HG03354 (cell line): ENCODE measurements around the gene CEP63.

Experiments
- ATAC-seq: cut with Tn5 transposase; IDR thresholded peaks from one replicate; pipeline ENCODE4 v1.9.1; 2021; ENCODE audit warnings: mild to moderate bottlenecking; ENCODE audit not compliant: unreplicated experiment, poor library complexity, severe bottlenecking

Gene CEP63

DNA sequence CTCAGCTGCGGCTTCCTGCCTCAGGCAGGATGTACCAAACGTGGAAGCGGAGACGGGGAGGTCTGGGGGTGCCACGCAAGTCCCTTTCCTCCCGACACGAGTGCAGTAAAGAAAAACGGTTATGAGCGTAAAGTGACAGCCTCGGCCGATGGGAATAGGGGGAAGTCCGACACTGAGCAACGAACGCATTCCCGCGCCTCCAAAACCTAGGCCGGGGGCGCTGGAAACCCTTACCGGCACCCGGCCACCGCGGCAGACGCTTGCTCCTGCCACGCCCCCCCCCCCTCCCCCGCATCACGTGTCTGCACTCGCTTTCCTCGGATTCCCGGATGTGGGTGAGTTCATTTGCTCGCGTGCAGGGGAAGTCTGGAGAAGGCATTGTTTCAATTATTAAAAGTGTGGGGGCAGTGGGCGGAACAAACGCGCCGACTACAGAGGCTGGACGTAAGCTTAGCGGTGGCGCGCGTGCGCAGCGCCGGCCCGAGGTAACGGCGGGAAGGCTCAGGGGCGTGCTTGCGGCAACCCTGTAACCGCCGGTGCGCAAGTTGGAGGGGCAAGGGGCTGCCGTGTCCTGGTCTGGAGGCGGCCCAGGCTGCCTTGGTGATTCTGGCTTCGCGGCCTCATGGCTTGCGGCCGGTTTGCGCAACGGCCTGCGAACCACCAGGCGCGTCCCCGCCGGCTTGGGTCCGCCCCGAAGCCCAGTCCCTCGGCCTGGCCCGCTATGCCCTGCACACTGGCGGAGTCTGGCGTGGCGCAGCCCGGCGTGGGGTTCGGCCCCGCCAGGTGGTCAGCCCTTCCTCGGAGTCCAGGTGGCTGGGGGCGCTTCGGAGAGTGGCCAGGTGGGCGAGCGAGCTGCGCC is at the start of gene CEP63, which contains the start of gene ANAPC13:
Gene CEP63, plus strand, starts transcription at position 340 of the 859 bp plus-strand sequence. CDS start 9,264 bp downstream, outside the sequence.
Gene ANAPC13, minus strand, starts transcription at position 268 of the 859 bp plus-strand sequence. CDS start 3,081 bp downstream, outside the sequence.
- peak; percentile 87 for ATAC-seq

DNA sequence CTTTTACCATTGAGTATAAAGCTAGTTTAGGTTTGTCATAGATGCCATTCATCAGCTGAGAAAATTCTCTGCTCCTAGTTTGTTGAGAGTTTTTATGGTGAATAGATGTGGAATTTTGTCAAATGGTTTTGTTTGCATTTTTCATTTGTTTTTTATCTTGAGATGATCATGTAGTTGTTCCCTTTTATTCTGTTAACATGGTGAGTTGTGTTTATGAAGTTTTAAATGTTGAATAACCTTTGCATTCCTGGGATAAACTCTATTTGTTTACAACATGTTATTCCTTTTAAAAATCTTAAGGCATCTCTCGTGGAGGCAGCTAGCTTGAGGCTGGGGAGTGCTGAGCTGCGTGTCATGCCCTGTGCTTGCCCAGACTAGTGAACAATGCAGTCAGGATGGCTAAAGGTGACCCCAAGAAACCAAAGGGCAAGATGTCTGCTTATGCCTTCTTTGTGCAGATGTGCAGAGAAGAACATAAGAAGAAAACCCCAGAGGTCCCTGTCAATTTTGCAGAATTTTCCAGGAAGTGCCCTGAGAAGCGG is 48.6 kb upstream of the CEP63 start:
- ATAC-seq, result no peak

DNA sequence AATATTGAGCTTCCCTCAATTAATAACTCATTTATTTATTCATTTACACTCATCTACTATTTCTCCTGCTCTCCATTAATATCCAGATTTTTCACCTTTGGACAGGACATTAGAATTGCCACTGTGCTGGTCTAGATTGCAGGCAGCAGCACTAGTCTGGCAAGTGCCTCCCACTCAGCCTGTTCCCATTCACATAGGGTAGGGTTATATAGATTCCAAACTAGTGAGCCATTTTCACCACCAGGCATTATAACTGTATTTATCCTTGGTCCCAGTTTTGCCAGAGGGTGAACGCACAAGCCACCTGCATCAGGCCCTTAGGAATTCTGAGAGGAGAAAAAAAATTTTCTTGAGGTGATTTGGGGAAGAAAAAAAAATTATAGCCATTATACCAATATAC is 44.5 kb upstream of the CEP63 start:
- ATAC-seq, result no peak

GRCh38 chr3:134441821-134442220 is 44.0 kb upstream of the CEP63 start:
- no peak for ATAC-seq

DNA sequence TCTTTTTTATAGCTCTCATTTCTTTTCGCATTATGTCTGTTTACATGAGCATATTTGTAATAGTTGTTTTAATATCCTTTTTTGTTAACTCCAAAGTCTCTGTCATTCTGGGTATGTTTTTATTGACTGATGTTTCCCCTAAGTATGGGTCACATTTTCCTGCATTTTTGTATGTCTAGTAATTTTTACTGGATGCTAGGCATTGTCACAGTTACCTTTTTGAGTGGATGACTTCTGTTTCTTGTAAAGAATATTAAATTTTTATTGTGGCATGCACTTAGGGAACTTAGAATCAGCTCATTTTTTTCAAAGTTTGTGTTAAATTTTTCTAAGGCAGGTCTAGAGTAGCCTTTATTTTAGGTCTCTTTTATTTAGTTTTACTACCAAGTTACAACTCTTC is 40.8 kb upstream of the CEP63 start:
- ATAC-seq, result no peak

DNA sequence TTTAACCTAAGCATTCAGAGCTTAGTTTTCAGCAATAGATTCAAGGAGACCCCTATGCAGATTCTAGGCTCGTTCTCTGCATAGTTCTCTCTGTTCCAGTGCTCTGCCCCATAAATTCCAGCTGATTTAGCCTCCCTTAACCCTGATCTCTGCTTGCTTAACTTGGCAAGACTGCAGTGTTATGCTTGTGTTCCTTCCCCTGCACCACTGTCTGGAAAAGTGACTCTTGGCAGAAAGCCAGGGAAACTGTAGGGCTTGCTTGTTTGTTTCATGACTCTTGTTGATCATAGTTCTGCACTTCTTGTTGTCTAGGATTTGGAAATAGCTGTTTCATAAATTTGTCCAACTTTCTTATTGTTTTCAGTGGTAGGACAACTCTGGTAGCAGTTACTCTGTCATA is 40.2 kb upstream of the CEP63 start:
- ATAC-seq, result no peak

GRCh38 chr3:134446800-134447199 is 39.1 kb upstream of the CEP63 start:
- ATAC-seq, result no peak

DNA sequence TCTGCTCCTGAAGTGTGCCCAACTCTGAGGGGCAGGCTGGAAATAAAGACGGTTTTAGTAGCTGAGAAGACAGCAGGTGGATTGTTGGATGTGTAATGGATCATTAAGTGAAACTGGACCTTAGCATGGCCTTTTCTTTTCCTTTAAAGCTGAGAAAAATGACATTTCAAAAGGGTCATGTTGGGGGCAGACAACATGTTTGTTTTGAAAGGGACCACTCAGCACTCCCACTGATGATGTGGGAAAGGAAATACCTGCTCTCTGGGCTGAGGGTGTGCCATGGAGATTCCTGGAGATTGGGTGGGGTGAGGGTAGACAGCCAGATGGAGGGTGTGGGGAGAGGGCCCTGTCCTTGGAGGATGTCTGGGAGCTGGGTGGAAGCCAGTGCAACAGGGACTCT is 38.5 kb upstream of the CEP63 start:
- no peak for ATAC-seq

GRCh38 chr3:134448664-134449063 is 37.2 kb upstream of the CEP63 start:
- no peak for ATAC-seq

DNA sequence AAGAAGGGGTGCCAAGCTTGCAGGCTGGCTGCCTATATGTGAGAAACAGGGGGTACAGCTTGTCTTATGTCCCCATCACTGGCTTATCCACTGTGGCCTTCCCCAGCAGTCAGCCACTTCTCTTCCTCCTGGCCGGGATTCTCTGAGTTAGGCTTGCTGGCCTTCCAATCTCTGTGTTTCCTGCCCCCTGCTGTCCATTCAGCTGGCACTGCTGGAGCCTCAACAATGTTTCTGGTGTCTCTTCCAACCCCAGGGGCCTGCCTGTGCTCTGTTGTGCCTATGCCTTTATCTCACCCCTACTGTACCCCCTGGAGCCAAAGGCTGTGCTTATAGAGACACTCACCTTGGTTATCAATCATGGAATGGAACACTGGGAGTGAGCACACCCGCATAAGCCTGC is 36.6 kb upstream of the CEP63 start:
- no peak for ATAC-seq

- no peak for ATAC-seq
Observed at GRCh38 chr3:134449951-134450350, 35.9 kb upstream of the CEP63 start.

- no peak for ATAC-seq
Observed at GRCh38 chr3:134453631-134454030, 32.2 kb upstream of the CEP63 start.

DNA sequence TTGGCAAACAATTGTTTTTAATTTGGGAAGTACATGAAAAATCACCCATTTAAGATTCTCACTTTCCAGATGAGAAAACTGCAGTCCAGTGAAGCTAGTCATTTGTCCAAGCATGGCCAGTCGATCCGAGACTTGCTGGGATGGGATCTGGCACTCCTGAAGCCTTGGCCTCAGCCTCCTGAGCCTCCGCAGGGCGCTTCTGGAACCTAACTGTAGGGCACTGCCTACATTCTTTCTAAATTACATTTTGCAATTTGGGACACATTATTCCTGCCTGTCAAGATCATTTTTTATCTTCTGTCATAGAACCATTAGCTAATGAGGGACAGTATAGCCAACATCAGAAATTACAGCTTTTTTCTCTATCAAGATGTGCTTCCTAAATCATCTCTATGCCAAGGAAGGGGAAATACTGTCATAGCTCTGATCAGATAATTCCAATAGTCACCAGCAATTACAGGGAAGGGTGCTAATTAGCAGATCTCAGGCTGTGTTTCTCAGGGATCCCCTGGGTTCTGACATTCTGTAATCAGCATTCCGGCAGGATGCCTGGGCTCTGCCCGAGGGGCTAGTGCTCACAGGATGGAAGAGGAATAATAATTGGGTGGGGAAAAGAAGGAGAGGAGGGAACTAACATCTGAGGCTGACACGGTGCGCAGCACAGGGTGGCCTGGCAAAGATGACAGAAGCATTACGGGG is 28.3 kb upstream of the CEP63 start:
- no peak for ATAC-seq

- ATAC-seq, result no peak
Observed at GRCh38 chr3:134458406-134458945, 27.4 kb upstream of the CEP63 start.

DNA sequence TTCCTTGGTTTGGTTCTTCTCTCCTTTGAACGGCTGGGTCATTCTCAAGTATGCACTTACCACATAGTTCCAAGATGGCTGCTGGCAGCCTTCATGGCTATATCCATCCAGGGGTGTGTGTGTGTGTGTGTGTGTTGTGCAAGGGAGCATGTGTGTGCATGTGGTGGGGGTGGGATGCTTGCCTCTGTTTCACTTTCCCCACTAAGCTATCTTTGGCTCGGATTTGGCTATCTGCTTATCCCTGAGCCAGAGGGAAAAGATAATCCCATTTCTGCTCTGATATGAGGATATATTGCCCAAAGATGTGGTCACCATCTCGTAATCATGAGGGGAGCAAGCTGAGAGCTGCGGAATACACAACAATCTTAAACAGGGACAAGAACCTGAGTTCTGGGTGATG is 26.3 kb upstream of the CEP63 start:
- no peak for ATAC-seq

DNA sequence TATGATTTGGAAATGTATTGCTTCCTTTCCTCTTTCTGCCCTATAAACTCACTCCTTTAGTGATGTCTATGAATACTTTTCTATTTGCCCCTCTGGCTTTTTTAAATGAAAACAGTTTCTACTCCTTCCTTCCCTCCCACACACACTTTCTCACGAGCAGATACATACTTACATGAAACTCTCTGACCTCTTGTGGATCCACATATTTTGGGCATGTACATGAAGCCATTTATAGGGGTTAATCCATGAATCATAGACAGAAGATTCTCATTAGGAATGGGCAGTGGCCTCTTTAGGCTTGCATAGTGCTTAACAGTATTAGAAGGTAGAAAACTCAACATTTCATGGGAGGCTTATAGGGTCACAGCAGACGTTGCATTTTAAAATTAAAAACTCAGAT is 24.9 kb upstream of the CEP63 start:
- no peak for ATAC-seq

GRCh38 chr3:134462331-134462941 is 23.4 kb upstream of the CEP63 start:
- ATAC-seq, result no peak

GRCh38 chr3:134463676-134464063 is 22.2 kb upstream of the CEP63 start:
- ATAC-seq, result no peak

DNA sequence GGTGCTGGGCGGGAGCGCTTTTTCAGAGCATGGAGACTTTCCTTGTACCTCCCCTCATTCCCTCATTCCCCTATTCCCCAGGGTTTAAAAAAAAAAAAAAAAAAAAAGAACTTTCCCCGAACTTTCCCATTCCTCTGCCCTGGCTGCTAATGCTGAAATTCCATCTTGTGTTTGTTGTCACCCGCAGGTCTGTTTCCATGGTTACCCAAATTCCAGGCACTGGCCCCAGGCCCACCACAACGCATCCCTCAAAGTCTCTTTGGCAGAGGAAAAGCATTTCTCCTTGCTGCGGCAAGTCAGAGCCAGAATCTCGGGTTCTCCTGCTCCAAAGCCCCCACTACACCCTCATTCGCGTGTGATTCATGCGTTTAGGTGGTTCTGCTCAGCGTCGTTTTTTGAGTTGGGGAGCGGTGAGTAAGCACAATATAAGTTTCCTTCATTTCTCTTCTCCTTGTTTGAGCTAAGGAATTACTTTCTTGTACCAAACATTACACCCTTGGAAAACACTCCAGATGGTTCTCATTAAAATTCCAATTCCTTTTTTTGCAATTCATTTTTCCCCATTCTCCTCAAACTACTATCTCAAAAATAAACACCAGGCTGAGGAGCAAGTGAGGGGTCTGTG is 21.7 kb upstream of the CEP63 start:
- no peak for ATAC-seq
